Breast epithelium (tissue), 4 donors: Measurements from ENCODE around the gene TEX38. TPM values are rescaled to one million over a fixed set of nuclear protein-coding genes. Genes with fewer than 3 reads are reported as not detected.

Experiments
- DNase-seq, 2 donors: peaks; one replicate each; pipeline ENCODE4 v3.0.0-alpha.2; 2019; ENCODE audit warnings: low spot score in 2 of 2
- H3K27ac ChIP-seq, 2 donors: fragments of 200-600 bp; sonication (generic) in 1 of 2; one replicate each; pipeline ENCODE4 v1.5.1; 2016 to 2019; ENCODE audit warnings: mild to moderate bottlenecking in 1 of 2
- H3K27me3 ChIP-seq, 2 donors: fragments of 200-600 bp; sonication (generic) in 1 of 2; one replicate each; pipeline versions ENCODE4 v1.5.1 to v1.6.0; 2017 to 2019; ENCODE audit warnings: control low read depth in 1 of 2, mild to moderate bottlenecking in 1 of 2
- H3K36me3 ChIP-seq: fragments of 200-600 bp; one replicate; pipeline ENCODE4 v1.5.1; 2019
- H3K4me1 ChIP-seq, 2 donors: fragments of 200-600 bp; sonication (generic); one replicate each; pipeline ENCODE4 v1.5.1; 2016 to 2019; ENCODE audit warnings: control low read depth in 1 of 2
- H3K4me3 ChIP-seq, 3 donors: fragments of 200-600 bp; sonication (generic); 1 replicate in 2 of 3; 2 replicates in 1 of 3; pipeline ENCODE4 v1.5.1; 2016 to 2019; ENCODE audit warnings: mild to moderate bottlenecking in 3 of 3, moderate library complexity in 2 of 3
- H3K9me3 ChIP-seq, 2 donors: fragments of 200-600 bp; sonication (generic) in 1 of 2; one replicate each; pipeline ENCODE4 v1.5.1; 2016 to 2019; ENCODE audit warnings: control low read depth in 1 of 2
- POLR2A ChIP-seq: fragments of 450-650 bp; IDR thresholded peaks from one replicate; pipeline ENCODE4 v1.6.1; 2016; ENCODE audit warnings: antibody characterized with exemption, mild to moderate bottlenecking, moderate library complexity
- POLR2AphosphoS5 ChIP-seq, 3 donors: sonication (generic); formaldehyde crosslinking; IDR thresholded peaks; one replicate each; pipeline ENCODE4 v1.6.1; 2017; ENCODE audit warnings: antibody characterized with exemption in 3 of 3
- intact Hi-C: fragments of 100-400 bp; cut with DNase I; formaldehyde crosslinking; loops from one replicate; pipeline ENCODE4 v1.15.1; 2023; ENCODE audit warnings: low total_unique reads
- total RNA-seq, 3 donors: library from RNA; depleted of rRNA; stranded (reverse); fragments of >200 nt; gene quantifications; one replicate each; pipeline ENCODE4 v1.1.0, GENCODE V29; 2016
- TF ChIP-seq, protein P1 (sequence below), 3 donors: fragments of 450-650 bp; IDR thresholded peaks; one replicate each; pipeline ENCODE4 v1.5.1; 2016 to 2017; ENCODE audit warnings: antibody characterized with exemption in 3 of 3, mild to moderate bottlenecking in 3 of 3, moderate library complexity in 3 of 3

Gene TEX38
- total RNA-seq, 3 donors from 2014 or later, result not detected

DNA sequence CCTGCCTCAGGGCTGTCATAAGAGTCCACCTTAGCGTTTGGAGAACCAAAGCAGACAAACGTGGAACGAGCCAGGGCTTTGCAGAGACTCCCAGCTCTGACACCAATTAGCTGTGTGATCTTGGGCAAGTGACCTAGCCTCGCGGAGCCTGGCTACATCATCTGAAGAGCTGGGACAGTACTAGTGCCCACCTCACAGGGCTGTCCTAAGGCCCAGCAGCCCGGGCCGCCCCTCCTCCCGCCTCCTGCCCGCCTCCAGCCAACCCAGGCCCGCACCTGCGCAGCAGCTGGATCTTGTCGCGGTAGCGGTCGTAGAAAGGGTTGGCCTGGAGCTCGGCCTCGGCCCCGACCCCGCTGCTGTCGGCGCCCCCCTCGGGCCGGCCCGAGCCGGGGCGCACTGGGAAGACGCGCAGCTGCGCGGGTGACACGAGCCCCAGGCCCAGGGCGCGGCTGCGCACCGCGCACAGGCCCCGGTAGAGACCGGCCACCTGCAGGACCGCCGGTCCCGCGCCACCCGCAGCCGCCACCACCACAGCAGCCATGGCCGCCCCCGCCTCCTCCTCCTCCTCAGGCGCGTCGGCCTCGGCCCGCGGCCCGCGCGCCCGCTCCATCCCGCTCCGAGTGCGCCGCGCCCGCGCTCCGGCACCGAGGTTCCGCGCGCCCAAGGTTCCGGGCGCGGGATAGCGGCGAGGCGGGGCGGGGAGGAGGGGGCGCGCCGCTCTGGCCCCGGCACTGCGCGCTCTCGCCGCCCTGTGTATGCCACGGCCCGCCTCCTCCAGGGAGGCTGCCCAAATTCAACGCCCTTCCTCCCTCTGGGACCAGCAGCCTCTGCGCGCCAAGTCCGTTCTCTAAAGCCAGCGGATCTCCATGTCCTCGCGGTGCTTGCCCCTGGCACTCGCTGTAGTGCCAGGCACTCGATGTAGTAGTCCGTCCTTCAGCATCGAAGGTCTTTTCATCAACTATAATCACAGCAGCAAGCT is 3.6 kb upstream of the TEX38 start, which contains the start of gene ATPAF1:
ATPAF1 (minus strand) TSS at position 583 of the 979 bp plus-strand sequence; CDS start at position 541, 42 bp downstream.
- H3K4me3 ChIP-seq, result peak within 1 kb of the TSS; percentile 73 to 96 (median 91)
- DNase-seq, result peak; percentile 24 to 57
- H3K27me3 ChIP-seq, result no peaks in the 10 kb centered on the region
- TF ChIP-seq POLR2AphosphoS5 (IDR thresholded peaks at IDR 0.05) (peak in 1 of 3 donors; percentile 27), POLR2A (no peak)
- intact Hi-C loops, result no loop called here
- no peaks in the 10 kb centered on the region for H3K9me3 ChIP-seq
- peaks cover 4% of the 10 kb centered on the region for H3K36me3 ChIP-seq
- H3K4me1 ChIP-seq, result peaks cover 0 to 11% of the 10 kb centered on the region in 2 donors
- H3K27ac ChIP-seq, result peak within 1 kb of the TSS; percentile 66 to 82

DNA sequence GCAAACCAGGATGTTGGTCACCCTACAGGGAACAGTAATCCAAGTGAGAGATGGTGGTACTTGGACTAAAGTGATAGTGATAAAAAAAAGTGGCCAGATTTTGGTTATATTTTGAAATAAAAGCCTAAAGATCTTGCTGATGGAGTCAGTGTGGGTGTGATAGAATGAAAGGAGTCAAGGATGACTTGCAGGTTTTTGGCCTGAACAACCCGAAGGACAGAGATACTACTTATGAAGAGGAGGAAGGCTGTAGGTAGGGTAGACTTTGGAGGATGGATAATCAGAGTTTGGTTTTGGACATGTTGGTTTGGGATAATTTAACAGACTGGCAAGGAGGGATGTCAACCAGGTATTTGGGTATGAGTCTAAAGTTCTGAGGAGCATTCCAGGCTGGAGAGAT is 1.5 kb upstream of the TEX38 start:
- H3K27me3 ChIP-seq, result no peaks in the 10 kb centered on the region
- H3K27ac ChIP-seq, result no peak overlapping the region
- no peaks in the 10 kb centered on the region for H3K9me3 ChIP-seq
- DNase-seq, result no peak
- TF ChIP-seq POLR2A (no peak), POLR2AphosphoS5 (IDR thresholded peaks at IDR 0.05) (no peak)
- TF ChIP-seq, protein P1, sequence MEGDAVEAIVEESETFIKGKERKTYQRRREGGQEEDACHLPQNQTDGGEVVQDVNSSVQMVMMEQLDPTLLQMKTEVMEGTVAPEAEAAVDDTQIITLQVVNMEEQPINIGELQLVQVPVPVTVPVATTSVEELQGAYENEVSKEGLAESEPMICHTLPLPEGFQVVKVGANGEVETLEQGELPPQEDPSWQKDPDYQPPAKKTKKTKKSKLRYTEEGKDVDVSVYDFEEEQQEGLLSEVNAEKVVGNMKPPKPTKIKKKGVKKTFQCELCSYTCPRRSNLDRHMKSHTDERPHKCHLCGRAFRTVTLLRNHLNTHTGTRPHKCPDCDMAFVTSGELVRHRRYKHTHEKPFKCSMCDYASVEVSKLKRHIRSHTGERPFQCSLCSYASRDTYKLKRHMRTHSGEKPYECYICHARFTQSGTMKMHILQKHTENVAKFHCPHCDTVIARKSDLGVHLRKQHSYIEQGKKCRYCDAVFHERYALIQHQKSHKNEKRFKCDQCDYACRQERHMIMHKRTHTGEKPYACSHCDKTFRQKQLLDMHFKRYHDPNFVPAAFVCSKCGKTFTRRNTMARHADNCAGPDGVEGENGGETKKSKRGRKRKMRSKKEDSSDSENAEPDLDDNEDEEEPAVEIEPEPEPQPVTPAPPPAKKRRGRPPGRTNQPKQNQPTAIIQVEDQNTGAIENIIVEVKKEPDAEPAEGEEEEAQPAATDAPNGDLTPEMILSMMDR (IDR thresholded peaks at IDR 0.05), result no peak
- intact Hi-C loops, result no loop called here
- no peaks in the 10 kb centered on the region for H3K36me3 ChIP-seq
- H3K4me1 ChIP-seq, result peaks cover 0 to 11% of the 10 kb centered on the region in 2 donors
- no peak overlapping the region for H3K4me3 ChIP-seq

DNA sequence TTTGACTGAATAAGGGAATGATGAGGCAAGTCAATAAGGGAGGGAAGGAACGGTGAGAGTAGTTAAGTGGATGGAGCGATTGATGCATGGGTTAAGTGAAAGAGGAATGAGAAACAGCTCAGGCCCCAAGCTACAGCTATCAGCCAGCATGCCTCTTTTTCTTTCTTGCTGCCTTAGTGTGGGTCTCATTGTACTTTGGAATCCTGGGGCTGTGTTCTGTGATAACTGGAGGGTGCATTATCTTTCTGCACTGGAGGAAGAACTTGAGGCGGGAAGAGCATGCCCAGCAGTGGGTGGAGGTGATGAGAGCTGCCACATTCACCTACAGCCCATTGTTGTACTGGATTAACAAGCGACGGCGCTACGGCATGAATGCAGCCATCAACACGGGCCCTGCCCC is 1.0 kb downstream of the TEX38 start:
- no peak for TF ChIP-seq POLR2A
- TF ChIP-seq POLR2AphosphoS5 (IDR thresholded peaks at IDR 0.05), result no peak
- TF ChIP-seq, protein P1 (IDR thresholded peaks at IDR 0.05), result no peak
- Histone ChIP-seq H3K36me3 (no peaks in the 10 kb centered on the region), H3K4me3 (no peak overlapping the region), H3K4me1 (no peaks in the 10 kb centered on the region), H3K27me3 (no peaks in the 10 kb centered on the region), H3K9me3 (no peaks in the 10 kb centered on the region), H3K27ac (no peak overlapping the region)
- intact Hi-C loops, result no loop called here
- no peak for DNase-seq

DNA sequence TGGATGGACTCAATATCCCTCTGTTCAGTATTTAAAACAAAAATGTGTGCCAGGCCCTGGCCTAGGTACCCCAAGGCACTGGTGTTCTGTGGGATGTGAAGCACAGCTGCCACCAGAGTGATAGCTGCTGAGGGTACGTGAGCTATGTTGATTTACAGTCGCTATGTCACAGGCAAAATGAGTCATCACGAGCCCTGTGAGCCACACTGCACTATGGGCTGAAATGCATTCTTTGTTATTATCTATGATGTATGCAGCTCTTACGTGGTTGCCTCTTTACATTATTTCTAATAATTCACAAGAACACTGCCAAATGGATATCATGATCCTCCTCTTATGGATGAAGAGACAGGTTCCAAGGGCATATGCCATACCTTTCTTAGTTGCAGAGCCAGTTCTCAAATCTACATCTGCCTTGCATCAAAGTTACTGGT is 2.1 kb downstream of the TEX38 start:
- Histone ChIP-seq H3K4me1 (no peaks in the 10 kb centered on the region), H3K27ac (no peak overlapping the region), H3K9me3 (no peaks in the 10 kb centered on the region), H3K36me3 (no peaks in the 10 kb centered on the region), H3K27me3 (no peaks in the 10 kb centered on the region), H3K4me3 (no peak overlapping the region)
- no peak for DNase-seq
- TF ChIP-seq POLR2A (no peak), POLR2AphosphoS5 (IDR thresholded peaks at IDR 0.05) (no peak)
- TF ChIP-seq, protein P1 (IDR thresholded peaks at IDR 0.05), result no peak
- intact Hi-C loops, result no loop called here

DNA sequence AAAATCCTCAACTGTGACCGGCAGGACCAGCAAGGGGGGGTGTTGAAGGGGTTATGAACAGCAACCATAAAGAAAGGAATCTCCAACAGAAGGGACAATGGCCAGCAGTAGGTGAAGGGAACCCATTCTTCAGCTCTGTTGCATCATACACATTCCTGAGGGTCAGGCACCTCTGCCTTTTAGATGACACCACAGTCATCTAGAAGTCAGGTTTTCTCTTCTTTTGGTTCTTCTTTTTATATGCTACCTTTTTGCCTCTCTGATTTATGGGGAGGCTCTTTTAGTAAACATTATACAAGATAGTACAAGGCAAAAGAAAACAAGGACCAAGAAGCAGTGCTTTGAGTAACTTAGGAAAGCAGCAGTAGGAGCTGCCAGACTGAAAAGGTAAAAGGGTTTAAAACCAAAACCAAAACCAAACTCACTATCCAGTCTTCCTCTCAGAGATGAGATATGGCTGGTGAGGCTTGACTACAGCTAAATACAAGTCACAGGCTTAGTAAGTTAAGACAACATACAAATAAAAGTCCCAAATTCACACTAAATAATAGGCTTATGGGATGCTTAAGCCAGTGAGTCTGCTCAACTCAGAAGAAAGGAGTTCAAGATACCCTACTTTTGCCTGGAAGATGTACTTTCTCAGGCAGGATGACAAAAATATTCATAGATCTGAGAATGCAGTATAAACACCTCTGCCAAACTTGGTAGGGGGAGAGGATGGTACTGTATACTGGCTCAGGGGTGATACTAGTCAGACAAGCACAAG is 4.1 kb downstream of the TEX38 start:
- no peak overlapping the region for H3K4me3 ChIP-seq
- H3K36me3 ChIP-seq, result no peaks in the 10 kb centered on the region
- no peaks in the 10 kb centered on the region for H3K9me3 ChIP-seq
- H3K27ac ChIP-seq, result no peak overlapping the region
- intact Hi-C loops, result no loop called here
- H3K4me1 ChIP-seq, result no peaks in the 10 kb centered on the region
- DNase-seq, result no peak
- TF ChIP-seq, protein P1 (IDR thresholded peaks at IDR 0.05), result no peak
- TF ChIP-seq POLR2AphosphoS5 (IDR thresholded peaks at IDR 0.05), result no peak
- no peaks in the 10 kb centered on the region for H3K27me3 ChIP-seq
